WTC11 (cell line): Measurements from ENCODE around the gene RSBN1L. TPM values are rescaled to one million over a fixed set of nuclear protein-coding genes. Genes with fewer than 3 reads are reported as not detected.

Experiments
- ATAC-seq: fragments of 200-7000 bp; cut with Tn5 transposase; 2 replicates; pipeline ENCODE4 v1.10.0; 2021; ENCODE audit warnings: mild to moderate bottlenecking, moderate library complexity
- CTCF ChIA-PET: fragments of 300-600 bp; sonication (Branson Sonifier 250); formaldehyde crosslinking; loops from one replicate; lab custom pipeline; 2021; ENCODE audit warnings: antibody characterized with exemption; lab: Charles Lee
- POLR2A ChIA-PET: fragments of 350-600 bp; sonication (Branson Sonifier 250); formaldehyde crosslinking; loops from one replicate; lab custom pipeline; 2021; ENCODE audit warnings: antibody characterized with exemption; lab: Charles Lee
- DNase-seq: peaks from one replicate; pipeline ENCODE4 v3.0.0; 2021; ENCODE audit warnings: low spot score
- H3K27ac Mint-ChIP-seq: 2 replicates; pipeline ENCODE4 v1.8.0; 2021; ENCODE audit warnings: mixed read lengths
- H3K27me3 Mint-ChIP-seq: 2 replicates; pipeline ENCODE4 v1.8.0; 2021; ENCODE audit warnings: low read depth, mild to moderate bottlenecking, moderate library complexity, mixed read lengths
- H3K36me3 Mint-ChIP-seq: 2 replicates; pipeline ENCODE4 v1.8.0; 2021; ENCODE audit warnings: mixed read lengths
- H3K4me1 Mint-ChIP-seq: 2 replicates; pipeline ENCODE4 v1.8.0; 2022; ENCODE audit warnings: mixed read lengths
- H3K4me3 Mint-ChIP-seq: 2 replicates; pipeline ENCODE4 v1.8.0; 2021; ENCODE audit warnings: mild to moderate bottlenecking, moderate library complexity, mixed read lengths
- H3K9me3 Mint-ChIP-seq: 2 replicates; pipeline ENCODE4 v1.8.0; 2021; ENCODE audit warnings: mixed read lengths
- ATF6 ChIP-seq: sonication (generic); formaldehyde crosslinking; IDR thresholded peaks from 2 replicates; pipeline ENCODE4 v1.8.1; 2023; ENCODE audit warnings: mild to moderate bottlenecking, missing genetic modification reagents
- CBFB ChIP-seq: sonication (generic); formaldehyde crosslinking; IDR thresholded peaks from 2 replicates; pipeline ENCODE4 v1.8.1; 2022; ENCODE audit warnings: mild to moderate bottlenecking, low read depth, missing genetic modification reagents
- E2F5 ChIP-seq: sonication (generic); formaldehyde crosslinking; IDR thresholded peaks from 2 replicates; pipeline ENCODE4 v1.8.1; 2022; ENCODE audit warnings: mild to moderate bottlenecking, moderate library complexity, missing genetic modification reagents
- ERG ChIP-seq: fragments of 250-450 bp; sonication (Bioruptor Pico); IDR thresholded peaks from 2 replicates; pipeline ENCODE4 v1.8.0; 2021; ENCODE audit warnings: mild to moderate bottlenecking
- HMGXB4 ChIP-seq: sonication (generic); formaldehyde crosslinking; IDR thresholded peaks from 2 replicates; pipeline ENCODE4 v1.8.1; 2023; ENCODE audit warnings: mild to moderate bottlenecking, moderate library complexity, missing genetic modification reagents
- IRF2 ChIP-seq: sonication (generic); formaldehyde crosslinking; IDR thresholded peaks from 2 replicates; pipeline ENCODE4 v1.8.0; 2022; ENCODE audit warnings: low read depth, missing genetic modification reagents, borderline replicate concordance
- MXD4 ChIP-seq: fragments of 250-450 bp; sonication (Bioruptor Pico); IDR thresholded peaks from 2 replicates; pipeline ENCODE4 v1.8.0; 2021; ENCODE audit warnings: mild to moderate bottlenecking, moderate library complexity, borderline replicate concordance
- RELA ChIP-seq: sonication (generic); formaldehyde crosslinking; IDR thresholded peaks from 2 replicates; pipeline ENCODE4 v1.8.1; 2022; ENCODE audit warnings: missing genetic modification reagents, mild to moderate bottlenecking, borderline replicate concordance
- SOX15 ChIP-seq: fragments of 250-450 bp; sonication (Bioruptor Pico); IDR thresholded peaks from 2 replicates; pipeline ENCODE4 v1.9.0; 2021; ENCODE audit warnings: mild to moderate bottlenecking
- ZBTB21 ChIP-seq: sonication (generic); formaldehyde crosslinking; IDR thresholded peaks from 2 replicates; pipeline ENCODE4 v1.8.1; 2023; ENCODE audit warnings: mild to moderate bottlenecking, missing genetic modification reagents, borderline replicate concordance
- ZNF281 ChIP-seq: sonication (generic); formaldehyde crosslinking; IDR thresholded peaks from 2 replicates; pipeline ENCODE4 v1.8.0; 2023; ENCODE audit warnings: mild to moderate bottlenecking, missing genetic modification reagents
- ZNF423 ChIP-seq: fragments of 250-450 bp; sonication (Bioruptor Pico); IDR thresholded peaks from 2 replicates; pipeline ENCODE4 v2.1.2; 2022; ENCODE audit warnings: mild to moderate bottlenecking, moderate library complexity
- total RNA-seq: library from RNA; stranded (reverse); gene quantifications from 3 replicates; pipeline ENCODE4 v1.2.3, GENCODE V29; 2021

Gene RSBN1L
- total RNA-seq, 1 experiment from 2014 or later: 16.8 TPM

- TF ChIP-seq ATF6 (CRISPR knock-in tag) (no peak), IRF2 (CRISPR knock-in tag) (no peak), ZBTB21 (CRISPR knock-in tag) (no peak), CBFB (CRISPR knock-in tag) (no peak), ZNF281 (CRISPR knock-in tag) (no peak), ERG (CRISPR knock-in tag) (no peak), HMGXB4 (CRISPR knock-in tag) (no peak), ZNF423 (CRISPR knock-in tag) (no peak), RELA (CRISPR knock-in tag) (no peak)
- TF ChIP-seq, all 79 proteins: peak for 0
- peaks cover 35% of the 10 kb centered on the region for H3K4me1 Mint-ChIP-seq
- ATAC-seq (no peak), DNase-seq (no peak)
- no peak overlapping the region for H3K4me3 Mint-ChIP-seq
- no peaks in the 10 kb centered on the region for H3K27me3 Mint-ChIP-seq
- CTCF ChIA-PET: no interaction called here
- POLR2A ChIA-PET: no interaction called here
- no peaks in the 10 kb centered on the region for H3K36me3 Mint-ChIP-seq
- H3K9me3 Mint-ChIP-seq: no peaks in the 10 kb centered on the region
- no peak overlapping the region for H3K27ac Mint-ChIP-seq
Observed at GRCh38 chr7:77731716-77732115, 35.5 kb downstream of the RSBN1L start.

- no peaks in the 10 kb centered on the region for H3K27me3 Mint-ChIP-seq
- no peak overlapping the region for H3K27ac Mint-ChIP-seq
- TF ChIP-seq ZNF281 (CRISPR knock-in tag): no peak
- TF ChIP-seq SOX15: no peak
- TF ChIP-seq E2F5 (CRISPR knock-in tag): no peak
- TF ChIP-seq MXD4 (CRISPR knock-in tag): no peak
- CTCF ChIA-PET: no interaction called here
- ATAC-seq (no peak), DNase-seq (no peak)
- H3K4me1 Mint-ChIP-seq: peaks cover 13% of the 10 kb centered on the region
- H3K36me3 Mint-ChIP-seq: peaks cover 6% of the 10 kb centered on the region
- POLR2A ChIA-PET: no interaction called here
- no peak overlapping the region for H3K4me3 Mint-ChIP-seq
- H3K9me3 Mint-ChIP-seq: no peaks in the 10 kb centered on the region
Observed at GRCh38 chr7:77734659-77735421, 38.6 kb downstream of the RSBN1L start.
